GM23338 (cell line): Measurements from ENCODE around the gene ZNF391. TPM values are rescaled to one million over a fixed set of nuclear protein-coding genes. Genes with fewer than 3 reads are reported as not detected.

Experiments used
- ATAC-seq: fragments of 200-7000 bp; cut with Tn5 transposase; 3 replicates; pipeline ENCODE4 v1.9.1; 2020
- DNase-seq: peaks from one replicate; pipeline ENCODE4 v3.0.0-alpha.2; 2015; ENCODE audit warnings: low spot score
- H2AFZ ChIP-seq: fragments of 200-600 bp; sonication (generic); 2 replicates; pipeline ENCODE4 v1.8.0; 2016; ENCODE audit warnings: antibody characterized with exemption, mild to moderate bottlenecking, moderate library complexity
- H3F3A ChIP-seq: fragments of 200-600 bp; sonication (generic); replicated peaks from 2 replicates; pipeline ENCODE4 v1.8.0; 2017; ENCODE audit warnings: antibody characterized with exemption, mixed run types, low read depth
- H3K27ac ChIP-seq: fragments of 200-600 bp; sonication (generic); 2 replicates; pipeline ENCODE4 v1.6.1; 2016; ENCODE audit warnings: low read depth
- H3K27me3 ChIP-seq: fragments of 200-600 bp; sonication (generic); 2 replicates; pipeline ENCODE4 v1.8.0; 2016; ENCODE audit warnings: mild to moderate bottlenecking, mixed run types, moderate library complexity; ENCODE audit not compliant: insufficient read depth
- H3K36me3 ChIP-seq: fragments of 200-600 bp; sonication (generic); 2 replicates; pipeline ENCODE4 v1.8.0; 2016; ENCODE audit warnings: mild to moderate bottlenecking; ENCODE audit not compliant: insufficient read depth
- H3K4me1 ChIP-seq: fragments of 200-600 bp; sonication (generic); 2 replicates; pipeline ENCODE4 v1.8.0; 2016; ENCODE audit warnings: mild to moderate bottlenecking, moderate library complexity; ENCODE audit not compliant: insufficient read depth
- H3K4me2 ChIP-seq: fragments of 200-600 bp; sonication (generic); 2 replicates; pipeline ENCODE4 v1.7.1; 2017; ENCODE audit warnings: mixed run types
- H3K4me3 ChIP-seq: fragments of 200-600 bp; sonication (generic); 2 replicates; pipeline ENCODE4 v1.6.1; 2016; ENCODE audit warnings: mixed run types
- H3K79me2 ChIP-seq: fragments of 200-600 bp; sonication (generic); replicated peaks from 2 replicates; pipeline ENCODE4 v1.8.0; 2017; ENCODE audit warnings: mild to moderate bottlenecking; ENCODE audit not compliant: insufficient read depth
- H3K9me2 ChIP-seq: fragments of 200-600 bp; sonication (generic); 2 replicates; pipeline ENCODE4 v1.8.0; 2017; ENCODE audit not compliant: insufficient read depth
- H4K20me1 ChIP-seq: fragments of 200-600 bp; sonication (generic); replicated peaks from 2 replicates; pipeline ENCODE4 v1.8.0; 2017; ENCODE audit warnings: mild to moderate bottlenecking; ENCODE audit not compliant: insufficient read depth
- H3K27ac Mint-ChIP-seq: 2 replicates; pipeline ENCODE4 v1.8.0; 2020; ENCODE audit warnings: inconsistent platforms, mild to moderate bottlenecking, moderate library complexity, mixed read lengths
- H3K27me3 Mint-ChIP-seq: 3 replicates; pipeline ENCODE4 v1.8.0; 2022; ENCODE audit warnings: low read depth, mild to moderate bottlenecking, moderate library complexity, mixed read lengths, inconsistent platforms; ENCODE audit not compliant: insufficient read depth, poor library complexity
- H3K36me3 Mint-ChIP-seq: 3 replicates; pipeline ENCODE4 v1.8.0; 2021; ENCODE audit warnings: low read depth, mild to moderate bottlenecking, inconsistent platforms, moderate library complexity, mixed read lengths
- H3K4me1 Mint-ChIP-seq: 3 replicates; pipeline ENCODE4 v1.8.0; 2020; ENCODE audit warnings: mild to moderate bottlenecking, inconsistent platforms, mixed read lengths
- H3K4me3 Mint-ChIP-seq: 3 replicates; pipeline ENCODE4 v1.8.0; 2021; ENCODE audit warnings: moderate library complexity, mild to moderate bottlenecking, inconsistent platforms, mixed read lengths
- H3K9me3 Mint-ChIP-seq: 3 replicates; pipeline ENCODE4 v1.8.0; 2020; ENCODE audit warnings: moderate library complexity, mild to moderate bottlenecking, inconsistent platforms, mixed read lengths
- ETS1 ChIP-seq: IDR thresholded peaks from 2 replicates; pipeline ENCODE4 v1.6.1; 2016; ENCODE audit warnings: antibody characterized with exemption
- EZH2 ChIP-seq: fragments of 200-600 bp; sonication (generic); IDR thresholded peaks from one replicate; pipeline ENCODE4 v1.8.0; 2017; ENCODE audit warnings: antibody characterized with exemption, mild to moderate bottlenecking, low read depth; ENCODE audit not compliant: unreplicated experiment
- NANOG ChIP-seq: IDR thresholded peaks from 2 replicates; pipeline ENCODE4 v1.6.1; 2016; ENCODE audit warnings: antibody characterized with exemption, borderline replicate concordance
- POLR2AphosphoS5 ChIP-seq: IDR thresholded peaks from 2 replicates; pipeline ENCODE4 v1.6.1; 2016; ENCODE audit warnings: antibody characterized with exemption, low read depth
- REST ChIP-seq: IDR thresholded peaks from one replicate; pipeline ENCODE4 v1.6.1; 2018; ENCODE audit warnings: antibody characterized with exemption; ENCODE audit not compliant: unreplicated experiment
- polyA plus RNA-seq: library from polyadenylated mRNA; unstranded; fragments of >200 nt; fragmentation: Nextera tagmentation; extraction: Ambion mirVana; gene quantifications from 2 replicates; pipeline ENCODE4 v1.2.1, GENCODE V29; 2016
- total RNA-seq: library from RNA; depleted of rRNA; stranded (reverse); fragments of >200 nt; shearing (Covaris generic); gene quantifications from 2 replicates; pipeline ENCODE4 v1.2.3, GENCODE V29; 2014
- TF ChIP-seq, protein P1 (sequence below), 2 experiments: fragments of 200-600 bp in 1 of 2; sonication (generic) in 1 of 2; conservative IDR thresholded peaks; 2 replicates each; pipeline versions ENCODE4 v1.5.1 to v1.6.1; 2016 to 2017; ENCODE audit warnings: antibody characterized with exemption in 2 of 2, low read depth in 2 of 2, mild to moderate bottlenecking in 2 of 2, moderate library complexity in 1 of 2

Gene ZNF391
- total and polyA plus RNA-seq, 2 experiments from 2014 or later = 11.4 to 22.5 TPM

- peak; percentile 97 for ATAC-seq
- H3K36me3 Mint-ChIP-seq = no peaks in the 10 kb centered on the region
- peak overlapping the region; percentile 90 for H3K27ac Mint-ChIP-seq
These were observed 13.5 kb upstream of the ZNF391 start for GRCh38 chr6:27374824-27375612.

More at GRCh38 chr6:27374824-27375612, 13.5 kb upstream of the ZNF391 start:
- Histone ChIP-seq H2AFZ (peak overlapping the region; percentile 28), H3K4me1 (peaks cover 56% of the 10 kb centered on the region), H3F3A (0 out of 2 replicates have a peak, but pooled peaks cover 2% of the 10 kb centered on the region), H3K27me3 (no peaks in the 10 kb centered on the region; the same call in 1 of the 2 replicates), H3K79me2 (no peaks in the 10 kb centered on the region), H3K4me3 (peak overlapping the region; percentile 73), H3K36me3 (no peaks in the 10 kb centered on the region), H3K27ac (peak overlapping the region; percentile 56; the same call in 1 of the 2 replicates), H3K9me2 (no peaks in the 10 kb centered on the region; the same call in 1 of the 2 replicates), H3K4me2 (peak overlapping the region; percentile 83), H4K20me1 (no peaks in the 10 kb centered on the region)
- peaks cover 8% of the 10 kb centered on the region for H3K27me3 Mint-ChIP-seq
- TF ChIP-seq NANOG = no peak
- TF ChIP-seq REST = no peak
- no peak for TF ChIP-seq EZH2
- TF ChIP-seq, protein P1, sequence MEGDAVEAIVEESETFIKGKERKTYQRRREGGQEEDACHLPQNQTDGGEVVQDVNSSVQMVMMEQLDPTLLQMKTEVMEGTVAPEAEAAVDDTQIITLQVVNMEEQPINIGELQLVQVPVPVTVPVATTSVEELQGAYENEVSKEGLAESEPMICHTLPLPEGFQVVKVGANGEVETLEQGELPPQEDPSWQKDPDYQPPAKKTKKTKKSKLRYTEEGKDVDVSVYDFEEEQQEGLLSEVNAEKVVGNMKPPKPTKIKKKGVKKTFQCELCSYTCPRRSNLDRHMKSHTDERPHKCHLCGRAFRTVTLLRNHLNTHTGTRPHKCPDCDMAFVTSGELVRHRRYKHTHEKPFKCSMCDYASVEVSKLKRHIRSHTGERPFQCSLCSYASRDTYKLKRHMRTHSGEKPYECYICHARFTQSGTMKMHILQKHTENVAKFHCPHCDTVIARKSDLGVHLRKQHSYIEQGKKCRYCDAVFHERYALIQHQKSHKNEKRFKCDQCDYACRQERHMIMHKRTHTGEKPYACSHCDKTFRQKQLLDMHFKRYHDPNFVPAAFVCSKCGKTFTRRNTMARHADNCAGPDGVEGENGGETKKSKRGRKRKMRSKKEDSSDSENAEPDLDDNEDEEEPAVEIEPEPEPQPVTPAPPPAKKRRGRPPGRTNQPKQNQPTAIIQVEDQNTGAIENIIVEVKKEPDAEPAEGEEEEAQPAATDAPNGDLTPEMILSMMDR (conservative IDR thresholded peaks at IDR 0.05; ENCODE audit: low read depth in 2 of 2) = 0 out of 4 replicates have a peak, but pooled peaks of 1 of the 2 experiments have one; percentile 9
- peak; percentile 38; the same call in 1 of the 2 replicates for TF ChIP-seq POLR2AphosphoS5
- peak; percentile 72 for TF ChIP-seq ETS1
- H3K9me3 Mint-ChIP-seq = no peaks in the 10 kb centered on the region
- peak overlapping the region; percentile 95 for H3K4me3 Mint-ChIP-seq
- H3K4me1 Mint-ChIP-seq = peaks cover 52% of the 10 kb centered on the region
- peak; percentile 97 for DNase-seq
